CD4-positive, alpha-beta T cell treated with Interleukin-6 at 100 ng/mL for 8 hours (primary cell): ENCODE measurements around the gene GLCE.

Source experiments
- DNase-seq: peaks from one replicate; pipeline ENCODE4 v3.0.0-alpha.2; 2020; ENCODE audit warnings: mixed read lengths, low spot score

The GLCE gene

GRCh38 chr15:69320977-69321554 lies 160.6 kb downstream of the GLCE start:
- no peak for DNase-seq
